GM23338 (cell line): Measurements from ENCODE around the gene NPC2.

Source experiments
- CREB1 ChIP-seq: fragments of 250-450 bp; sonication (Bioruptor Pico); IDR thresholded peaks from 2 replicates; pipeline ENCODE4 v1.5.0; 2020; ENCODE audit warnings: low read depth, mild to moderate bottlenecking, moderate library complexity
- ETS1 ChIP-seq: IDR thresholded peaks from 2 replicates; pipeline ENCODE4 v1.6.1; 2016; ENCODE audit warnings: antibody characterized with exemption
- EZH2 ChIP-seq: fragments of 200-600 bp; sonication (generic); IDR thresholded peaks from one replicate; pipeline ENCODE4 v1.8.0; 2017; ENCODE audit warnings: antibody characterized with exemption, mild to moderate bottlenecking, low read depth; ENCODE audit not compliant: unreplicated experiment
- EZH2phosphoT487 ChIP-seq: fragments of 200-600 bp; sonication (generic); IDR thresholded peaks from one replicate; pipeline ENCODE4 v1.8.1; 2018; ENCODE audit warnings: antibody characterized with exemption; ENCODE audit not compliant: unreplicated experiment
- JUNB ChIP-seq: IDR thresholded peaks from one replicate; pipeline ENCODE4 v1.6.1; 2016; ENCODE audit warnings: antibody characterized with exemption; ENCODE audit not compliant: unreplicated experiment
- NANOG ChIP-seq: IDR thresholded peaks from 2 replicates; pipeline ENCODE4 v1.6.1; 2016; ENCODE audit warnings: antibody characterized with exemption, borderline replicate concordance
- POLR2AphosphoS5 ChIP-seq: IDR thresholded peaks from 2 replicates; pipeline ENCODE4 v1.6.1; 2016; ENCODE audit warnings: antibody characterized with exemption, low read depth
- STAT1 ChIP-seq: IDR thresholded peaks from one replicate; pipeline ENCODE4 v1.6.1; 2016; ENCODE audit warnings: antibody characterized with exemption; ENCODE audit not compliant: unreplicated experiment
- ZNF114 ChIP-seq: fragments of 250-450 bp; sonication (Bioruptor Pico); IDR thresholded peaks from 2 replicates; pipeline ENCODE4 v1.5.0; 2020; ENCODE audit warnings: mild to moderate bottlenecking, moderate library complexity
- ZNF331 ChIP-seq: fragments of 250-450 bp; sonication (Bioruptor Pico); IDR thresholded peaks from 2 replicates; pipeline ENCODE4 v1.5.0; 2020; ENCODE audit warnings: low read depth, mild to moderate bottlenecking, moderate library complexity
- TF ChIP-seq, protein P1 (sequence below), 2 experiments: fragments of 200-600 bp in 1 of 2; sonication (generic) in 1 of 2; conservative IDR thresholded peaks; 2 replicates each; pipeline versions ENCODE4 v1.5.1 to v1.6.1; 2016 to 2017; ENCODE audit warnings: antibody characterized with exemption in 2 of 2, low read depth in 2 of 2, mild to moderate bottlenecking in 2 of 2, moderate library complexity in 1 of 2
- TF ChIP-seq, protein P2 (sequence below): IDR thresholded peaks from one replicate; pipeline ENCODE4 v1.6.1; 2018; ENCODE audit warnings: antibody characterized with exemption; ENCODE audit not compliant: unreplicated experiment
- TF ChIP-seq, protein P3 (sequence below): fragments of 250-450 bp; sonication (Bioruptor Pico); IDR thresholded peaks from 2 replicates; pipeline ENCODE4 v1.5.0; 2020; ENCODE audit warnings: mild to moderate bottlenecking, moderate library complexity

DNA sequence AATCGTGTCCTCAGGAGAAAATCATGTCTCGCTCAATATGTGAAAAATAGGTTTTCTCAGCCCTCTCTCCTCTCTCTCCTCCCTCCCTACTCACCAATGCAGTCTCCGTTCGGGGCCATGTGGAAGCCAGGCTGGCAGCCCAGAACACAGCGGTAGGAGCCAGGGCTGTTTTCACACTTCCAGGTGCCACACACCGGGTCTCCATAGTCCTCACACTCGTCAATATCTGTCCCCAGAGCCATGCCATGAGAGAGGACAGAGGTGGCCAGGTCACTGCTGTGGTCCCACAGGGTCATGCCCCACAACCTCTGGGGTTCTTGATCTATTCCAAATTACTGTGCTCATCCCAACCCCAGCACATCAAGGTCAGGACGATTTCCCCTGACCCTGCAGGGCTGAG lies 14.0 kb upstream of the NPC2 start:
- TF ChIP-seq, protein P1, sequence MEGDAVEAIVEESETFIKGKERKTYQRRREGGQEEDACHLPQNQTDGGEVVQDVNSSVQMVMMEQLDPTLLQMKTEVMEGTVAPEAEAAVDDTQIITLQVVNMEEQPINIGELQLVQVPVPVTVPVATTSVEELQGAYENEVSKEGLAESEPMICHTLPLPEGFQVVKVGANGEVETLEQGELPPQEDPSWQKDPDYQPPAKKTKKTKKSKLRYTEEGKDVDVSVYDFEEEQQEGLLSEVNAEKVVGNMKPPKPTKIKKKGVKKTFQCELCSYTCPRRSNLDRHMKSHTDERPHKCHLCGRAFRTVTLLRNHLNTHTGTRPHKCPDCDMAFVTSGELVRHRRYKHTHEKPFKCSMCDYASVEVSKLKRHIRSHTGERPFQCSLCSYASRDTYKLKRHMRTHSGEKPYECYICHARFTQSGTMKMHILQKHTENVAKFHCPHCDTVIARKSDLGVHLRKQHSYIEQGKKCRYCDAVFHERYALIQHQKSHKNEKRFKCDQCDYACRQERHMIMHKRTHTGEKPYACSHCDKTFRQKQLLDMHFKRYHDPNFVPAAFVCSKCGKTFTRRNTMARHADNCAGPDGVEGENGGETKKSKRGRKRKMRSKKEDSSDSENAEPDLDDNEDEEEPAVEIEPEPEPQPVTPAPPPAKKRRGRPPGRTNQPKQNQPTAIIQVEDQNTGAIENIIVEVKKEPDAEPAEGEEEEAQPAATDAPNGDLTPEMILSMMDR (conservative IDR thresholded peaks at IDR 0.05; ENCODE audit: low read depth in 2 of 2) = no peak
- no peak for TF ChIP-seq NANOG
- TF ChIP-seq POLR2AphosphoS5 = no peak
- no peak for TF ChIP-seq CREB1 (CRISPR knock-in tag)
- no peak for TF ChIP-seq EZH2
- TF ChIP-seq, protein P2, sequence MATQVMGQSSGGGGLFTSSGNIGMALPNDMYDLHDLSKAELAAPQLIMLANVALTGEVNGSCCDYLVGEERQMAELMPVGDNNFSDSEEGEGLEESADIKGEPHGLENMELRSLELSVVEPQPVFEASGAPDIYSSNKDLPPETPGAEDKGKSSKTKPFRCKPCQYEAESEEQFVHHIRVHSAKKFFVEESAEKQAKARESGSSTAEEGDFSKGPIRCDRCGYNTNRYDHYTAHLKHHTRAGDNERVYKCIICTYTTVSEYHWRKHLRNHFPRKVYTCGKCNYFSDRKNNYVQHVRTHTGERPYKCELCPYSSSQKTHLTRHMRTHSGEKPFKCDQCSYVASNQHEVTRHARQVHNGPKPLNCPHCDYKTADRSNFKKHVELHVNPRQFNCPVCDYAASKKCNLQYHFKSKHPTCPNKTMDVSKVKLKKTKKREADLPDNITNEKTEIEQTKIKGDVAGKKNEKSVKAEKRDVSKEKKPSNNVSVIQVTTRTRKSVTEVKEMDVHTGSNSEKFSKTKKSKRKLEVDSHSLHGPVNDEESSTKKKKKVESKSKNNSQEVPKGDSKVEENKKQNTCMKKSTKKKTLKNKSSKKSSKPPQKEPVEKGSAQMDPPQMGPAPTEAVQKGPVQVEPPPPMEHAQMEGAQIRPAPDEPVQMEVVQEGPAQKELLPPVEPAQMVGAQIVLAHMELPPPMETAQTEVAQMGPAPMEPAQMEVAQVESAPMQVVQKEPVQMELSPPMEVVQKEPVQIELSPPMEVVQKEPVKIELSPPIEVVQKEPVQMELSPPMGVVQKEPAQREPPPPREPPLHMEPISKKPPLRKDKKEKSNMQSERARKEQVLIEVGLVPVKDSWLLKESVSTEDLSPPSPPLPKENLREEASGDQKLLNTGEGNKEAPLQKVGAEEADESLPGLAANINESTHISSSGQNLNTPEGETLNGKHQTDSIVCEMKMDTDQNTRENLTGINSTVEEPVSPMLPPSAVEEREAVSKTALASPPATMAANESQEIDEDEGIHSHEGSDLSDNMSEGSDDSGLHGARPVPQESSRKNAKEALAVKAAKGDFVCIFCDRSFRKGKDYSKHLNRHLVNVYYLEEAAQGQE = no peak
- TF ChIP-seq JUNB = no peak
- no peak for TF ChIP-seq EZH2phosphoT487
- TF ChIP-seq ETS1 = no peak
- TF ChIP-seq, protein P3, sequence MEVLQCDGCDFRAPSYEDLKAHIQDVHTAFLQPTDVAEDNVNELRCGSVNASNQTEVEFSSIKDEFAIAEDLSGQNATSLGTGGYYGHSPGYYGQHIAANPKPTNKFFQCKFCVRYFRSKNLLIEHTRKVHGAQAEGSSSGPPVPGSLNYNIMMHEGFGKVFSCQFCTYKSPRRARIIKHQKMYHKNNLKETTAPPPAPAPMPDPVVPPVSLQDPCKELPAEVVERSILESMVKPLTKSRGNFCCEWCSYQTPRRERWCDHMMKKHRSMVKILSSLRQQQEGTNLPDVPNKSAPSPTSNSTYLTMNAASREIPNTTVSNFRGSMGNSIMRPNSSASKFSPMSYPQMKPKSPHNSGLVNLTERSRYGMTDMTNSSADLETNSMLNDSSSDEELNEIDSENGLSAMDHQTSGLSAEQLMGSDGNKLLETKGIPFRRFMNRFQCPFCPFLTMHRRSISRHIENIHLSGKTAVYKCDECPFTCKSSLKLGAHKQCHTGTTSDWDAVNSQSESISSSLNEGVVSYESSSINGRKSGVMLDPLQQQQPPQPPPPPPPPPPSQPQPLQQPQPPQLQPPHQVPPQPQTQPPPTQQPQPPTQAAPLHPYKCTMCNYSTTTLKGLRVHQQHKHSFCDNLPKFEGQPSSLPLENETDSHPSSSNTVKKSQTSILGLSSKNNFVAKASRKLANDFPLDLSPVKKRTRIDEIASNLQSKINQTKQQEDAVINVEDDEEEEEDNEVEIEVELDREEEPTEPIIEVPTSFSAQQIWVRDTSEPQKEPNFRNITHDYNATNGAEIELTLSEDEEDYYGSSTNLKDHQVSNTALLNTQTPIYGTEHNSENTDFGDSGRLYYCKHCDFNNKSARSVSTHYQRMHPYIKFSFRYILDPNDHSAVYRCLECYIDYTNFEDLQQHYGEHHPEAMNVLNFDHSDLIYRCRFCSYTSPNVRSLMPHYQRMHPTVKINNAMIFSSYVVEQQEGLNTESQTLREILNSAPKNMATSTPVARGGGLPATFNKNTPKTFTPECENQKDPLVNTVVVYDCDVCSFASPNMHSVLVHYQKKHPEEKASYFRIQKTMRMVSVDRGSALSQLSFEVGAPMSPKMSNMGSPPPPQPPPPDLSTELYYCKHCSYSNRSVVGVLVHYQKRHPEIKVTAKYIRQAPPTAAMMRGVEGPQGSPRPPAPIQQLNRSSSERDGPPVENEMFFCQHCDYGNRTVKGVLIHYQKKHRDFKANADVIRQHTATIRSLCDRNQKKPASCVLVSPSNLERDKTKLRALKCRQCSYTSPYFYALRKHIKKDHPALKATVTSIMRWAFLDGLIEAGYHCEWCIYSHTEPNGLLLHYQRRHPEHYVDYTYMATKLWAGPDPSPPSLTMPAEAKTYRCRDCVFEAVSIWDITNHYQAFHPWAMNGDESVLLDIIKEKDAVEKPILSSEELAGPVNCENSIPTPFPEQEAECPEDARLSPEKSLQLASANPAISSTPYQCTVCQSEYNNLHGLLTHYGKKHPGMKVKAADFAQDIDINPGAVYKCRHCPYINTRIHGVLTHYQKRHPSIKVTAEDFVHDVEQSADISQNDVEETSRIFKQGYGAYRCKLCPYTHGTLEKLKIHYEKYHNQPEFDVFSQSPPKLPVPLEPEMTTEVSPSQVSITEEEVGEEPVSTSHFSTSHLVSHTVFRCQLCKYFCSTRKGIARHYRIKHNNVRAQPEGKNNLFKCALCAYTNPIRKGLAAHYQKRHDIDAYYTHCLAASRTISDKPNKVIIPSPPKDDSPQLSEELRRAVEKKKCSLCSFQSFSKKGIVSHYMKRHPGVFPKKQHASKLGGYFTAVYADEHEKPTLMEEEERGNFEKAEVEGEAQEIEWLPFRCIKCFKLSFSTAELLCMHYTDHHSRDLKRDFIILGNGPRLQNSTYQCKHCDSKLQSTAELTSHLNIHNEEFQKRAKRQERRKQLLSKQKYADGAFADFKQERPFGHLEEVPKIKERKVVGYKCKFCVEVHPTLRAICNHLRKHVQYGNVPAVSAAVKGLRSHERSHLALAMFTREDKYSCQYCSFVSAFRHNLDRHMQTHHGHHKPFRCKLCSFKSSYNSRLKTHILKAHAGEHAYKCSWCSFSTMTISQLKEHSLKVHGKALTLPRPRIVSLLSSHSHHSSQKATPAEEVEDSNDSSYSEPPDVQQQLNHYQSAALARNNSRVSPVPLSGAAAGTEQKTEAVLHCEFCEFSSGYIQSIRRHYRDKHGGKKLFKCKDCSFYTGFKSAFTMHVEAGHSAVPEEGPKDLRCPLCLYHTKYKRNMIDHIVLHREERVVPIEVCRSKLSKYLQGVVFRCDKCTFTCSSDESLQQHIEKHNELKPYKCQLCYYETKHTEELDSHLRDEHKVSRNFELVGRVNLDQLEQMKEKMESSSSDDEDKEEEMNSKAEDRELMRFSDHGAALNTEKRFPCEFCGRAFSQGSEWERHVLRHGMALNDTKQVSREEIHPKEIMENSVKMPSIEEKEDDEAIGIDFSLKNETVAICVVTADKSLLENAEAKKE (CRISPR knock-in tag) = no peak
- TF ChIP-seq STAT1 = no peak
- no peak for TF ChIP-seq ZNF331
- TF ChIP-seq ZNF114 (CRISPR knock-in tag) = no peak
